Uterus (tissue), 4 donors: Measurements from ENCODE around the gene KCNAB2. TPM values are rescaled to one million over a fixed set of nuclear protein-coding genes. Genes with fewer than 3 reads are reported as not detected.

Source experiments
- DNase-seq, 2 donors: peaks; one replicate each; pipeline ENCODE4 v3.0.0-alpha.2; 2019 to 2020
- H3K27ac ChIP-seq, 2 donors: fragments of 200-600 bp; sonication (generic); 1 replicate in 1 of 2; 2 replicates in 1 of 2; pipeline ENCODE4 v1.5.1; 2016 to 2018
- H3K27me3 ChIP-seq, 2 donors: fragments of 200-600 bp; sonication (generic); one replicate each; pipeline ENCODE4 v1.5.1; 2018 to 2019; ENCODE audit warnings: control low read depth in 1 of 2
- H3K36me3 ChIP-seq, 2 donors: fragments of 200-600 bp; sonication (generic); one replicate each; pipeline ENCODE4 v1.5.1; 2019; ENCODE audit warnings: control low read depth in 1 of 2
- H3K4me1 ChIP-seq, 2 donors: fragments of 200-600 bp; sonication (generic); one replicate each; pipeline ENCODE4 v1.5.1; 2018 to 2019; ENCODE audit warnings: control low read depth in 1 of 2
- H3K4me3 ChIP-seq, 2 donors: fragments of 200-600 bp; sonication (generic); 1 replicate in 1 of 2; 2 replicates in 1 of 2; pipeline ENCODE4 v1.5.1; 2018 to 2019; ENCODE audit warnings: mild to moderate bottlenecking in 1 of 2
- H3K9me3 ChIP-seq, 2 donors: fragments of 200-600 bp; sonication (generic); one replicate each; pipeline ENCODE4 v1.5.1; 2019; ENCODE audit warnings: control low read depth in 1 of 2
- POLR2A ChIP-seq, 2 donors: fragments of 450-650 bp; IDR thresholded peaks; one replicate each; pipeline ENCODE4 v1.6.1; 2016; ENCODE audit warnings: antibody characterized with exemption in 2 of 2, mild to moderate bottlenecking in 1 of 2, moderate library complexity in 1 of 2
- intact Hi-C: fragments of 100-400 bp; cut with DNase I; formaldehyde crosslinking; loops from one replicate; pipeline ENCODE4 v1.15.1; 2023; ENCODE audit warnings: low total_unique reads
- total RNA-seq, 4 donors: library from RNA; depleted of rRNA in 3 of 4; stranded (reverse); fragments of >200 nt in 3 of 4; gene quantifications; one replicate each; pipeline versions ENCODE4 v1.1.0 to v1.2.4, GENCODE V29; 2014 to 2023
- TF ChIP-seq, protein P1 (sequence below), 4 experiments: fragments of 200-600 bp in 2 of 4; fragments of 450-650 bp in 2 of 4; sonication (generic) in 2 of 4; IDR thresholded peaks; one replicate each; pipeline ENCODE4 v1.5.1; 2016 to 2019; ENCODE audit warnings: antibody characterized with exemption in 4 of 4, mild to moderate bottlenecking in 2 of 4, moderate library complexity in 1 of 4
- donor health status: DM: yes; HTN: yes; CAD: no.

KCNAB2 gene
- total RNA-seq, 4 donors from 2014 or later = 1.5 to 21.2 (median 12.9) TPM

GRCh38 chr1:6126521-6127067 is 80.9 kb downstream of the KCNAB2 start:
- Histone ChIP-seq H3K36me3 (no peaks in the 10 kb centered on the region), H3K4me1 (no peaks in the 10 kb centered on the region), H3K4me3 (no peak overlapping the region), H3K9me3 (no peaks in the 10 kb centered on the region), H3K27ac (no peak overlapping the region), H3K27me3 (no peaks in the 10 kb centered on the region)
- intact Hi-C loops = no loop called here
- no peak for DNase-seq
- no peak for TF ChIP-seq POLR2A (IDR thresholded peaks at IDR 0.05)
- TF ChIP-seq, protein P1, sequence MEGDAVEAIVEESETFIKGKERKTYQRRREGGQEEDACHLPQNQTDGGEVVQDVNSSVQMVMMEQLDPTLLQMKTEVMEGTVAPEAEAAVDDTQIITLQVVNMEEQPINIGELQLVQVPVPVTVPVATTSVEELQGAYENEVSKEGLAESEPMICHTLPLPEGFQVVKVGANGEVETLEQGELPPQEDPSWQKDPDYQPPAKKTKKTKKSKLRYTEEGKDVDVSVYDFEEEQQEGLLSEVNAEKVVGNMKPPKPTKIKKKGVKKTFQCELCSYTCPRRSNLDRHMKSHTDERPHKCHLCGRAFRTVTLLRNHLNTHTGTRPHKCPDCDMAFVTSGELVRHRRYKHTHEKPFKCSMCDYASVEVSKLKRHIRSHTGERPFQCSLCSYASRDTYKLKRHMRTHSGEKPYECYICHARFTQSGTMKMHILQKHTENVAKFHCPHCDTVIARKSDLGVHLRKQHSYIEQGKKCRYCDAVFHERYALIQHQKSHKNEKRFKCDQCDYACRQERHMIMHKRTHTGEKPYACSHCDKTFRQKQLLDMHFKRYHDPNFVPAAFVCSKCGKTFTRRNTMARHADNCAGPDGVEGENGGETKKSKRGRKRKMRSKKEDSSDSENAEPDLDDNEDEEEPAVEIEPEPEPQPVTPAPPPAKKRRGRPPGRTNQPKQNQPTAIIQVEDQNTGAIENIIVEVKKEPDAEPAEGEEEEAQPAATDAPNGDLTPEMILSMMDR (IDR thresholded peaks at IDR 0.05) = no peak

- DNase-seq = peak in 1 of 2 donors; percentile 44
These were observed 82.0 kb downstream of the KCNAB2 start for GRCh38 chr1:6127587-6128163.

GRCh38 chr1:6128276-6129081 is 82.8 kb downstream of the KCNAB2 start:
- no peak overlapping the region for H3K27ac ChIP-seq
- no peak for TF ChIP-seq POLR2A (IDR thresholded peaks at IDR 0.05)
- TF ChIP-seq, protein P1 (IDR thresholded peaks at IDR 0.05) = no peak
- intact Hi-C loops = no loop called here
- no peak for DNase-seq
- no peaks in the 10 kb centered on the region for H3K9me3 ChIP-seq
- no peaks in the 10 kb centered on the region for H3K36me3 ChIP-seq
- no peaks in the 10 kb centered on the region for H3K27me3 ChIP-seq
- H3K4me3 ChIP-seq = no peak overlapping the region
- H3K4me1 ChIP-seq = no peaks in the 10 kb centered on the region

More at GRCh38 chr1:6127587-6128163, 82.0 kb downstream of the KCNAB2 start:
- intact Hi-C loops = no loop called here
- no peaks in the 10 kb centered on the region for H3K27me3 ChIP-seq
- no peak overlapping the region for H3K4me3 ChIP-seq
- no peak overlapping the region for H3K27ac ChIP-seq
- H3K36me3 ChIP-seq = no peaks in the 10 kb centered on the region
- H3K9me3 ChIP-seq = no peaks in the 10 kb centered on the region
- no peaks in the 10 kb centered on the region for H3K4me1 ChIP-seq
- no peak for TF ChIP-seq POLR2A (IDR thresholded peaks at IDR 0.05)
- TF ChIP-seq, protein P1 (IDR thresholded peaks at IDR 0.05) = no peak

- no peaks in the 10 kb centered on the region for H3K27me3 ChIP-seq
- no peaks in the 10 kb centered on the region for H3K4me1 ChIP-seq
- intact Hi-C loops = no loop called here
- H3K4me3 ChIP-seq = no peak overlapping the region
- no peak overlapping the region for H3K27ac ChIP-seq
- H3K36me3 ChIP-seq = no peaks in the 10 kb centered on the region
- DNase-seq = no peak
- TF ChIP-seq, protein P1 (IDR thresholded peaks at IDR 0.05) = no peak
- no peak for TF ChIP-seq POLR2A (IDR thresholded peaks at IDR 0.05)
- no peaks in the 10 kb centered on the region for H3K9me3 ChIP-seq
These were observed 83.6 kb downstream of the KCNAB2 start for GRCh38 chr1:6129313-6129712.

DNA sequence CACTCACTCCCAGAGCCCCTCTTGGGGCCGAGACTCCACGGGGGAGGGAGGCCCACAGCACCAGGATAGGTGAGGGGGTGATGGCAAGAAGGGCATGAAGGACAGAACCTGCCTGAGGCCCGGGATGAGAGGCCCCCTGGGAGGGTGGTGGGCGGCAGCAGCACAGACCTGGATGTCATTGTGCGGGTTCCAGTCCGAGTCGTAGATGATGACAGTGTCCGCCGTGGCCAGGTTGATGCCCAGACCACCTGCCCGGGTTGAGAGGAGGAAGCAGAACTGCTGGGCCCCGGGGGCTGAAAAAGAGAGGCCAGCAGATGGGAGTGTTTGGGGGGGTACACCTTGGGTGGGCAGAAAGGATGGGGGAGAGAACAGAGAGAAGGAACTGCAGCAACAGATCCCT is 84.3 kb downstream of the KCNAB2 start:
- TF ChIP-seq POLR2A (IDR thresholded peaks at IDR 0.05) = no peak
- TF ChIP-seq, protein P1 (IDR thresholded peaks at IDR 0.05) = no peak
- Histone ChIP-seq H3K9me3 (no peaks in the 10 kb centered on the region), H3K4me1 (no peaks in the 10 kb centered on the region), H3K27me3 (no peaks in the 10 kb centered on the region), H3K4me3 (no peak overlapping the region), H3K36me3 (no peaks in the 10 kb centered on the region), H3K27ac (no peak overlapping the region)
- no peak for DNase-seq
- intact Hi-C loops = no loop called here
